ENCODE measurements around the gene ADCY9.

DNA sequence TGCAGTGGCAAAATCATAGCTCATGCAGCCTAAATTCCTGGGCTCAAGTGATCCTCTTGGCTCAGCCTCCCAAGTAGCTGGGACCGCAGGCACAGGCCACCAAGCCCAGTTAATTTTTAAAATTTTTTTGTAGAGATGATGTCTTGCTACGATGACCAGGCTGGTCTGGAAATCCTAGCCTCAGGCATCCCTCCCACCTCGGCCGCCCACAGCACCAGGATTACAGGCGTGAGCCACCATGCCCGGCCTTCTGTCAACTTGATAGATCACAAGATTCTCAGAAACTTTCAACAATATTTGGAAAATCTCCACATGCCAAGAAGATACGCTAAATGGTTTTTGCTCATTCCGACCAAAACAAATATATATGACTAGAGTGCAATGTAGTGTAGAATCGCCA is 111.0 kb downstream of the ADCY9 start:
- TF ChIP-seq, protein P1, sequence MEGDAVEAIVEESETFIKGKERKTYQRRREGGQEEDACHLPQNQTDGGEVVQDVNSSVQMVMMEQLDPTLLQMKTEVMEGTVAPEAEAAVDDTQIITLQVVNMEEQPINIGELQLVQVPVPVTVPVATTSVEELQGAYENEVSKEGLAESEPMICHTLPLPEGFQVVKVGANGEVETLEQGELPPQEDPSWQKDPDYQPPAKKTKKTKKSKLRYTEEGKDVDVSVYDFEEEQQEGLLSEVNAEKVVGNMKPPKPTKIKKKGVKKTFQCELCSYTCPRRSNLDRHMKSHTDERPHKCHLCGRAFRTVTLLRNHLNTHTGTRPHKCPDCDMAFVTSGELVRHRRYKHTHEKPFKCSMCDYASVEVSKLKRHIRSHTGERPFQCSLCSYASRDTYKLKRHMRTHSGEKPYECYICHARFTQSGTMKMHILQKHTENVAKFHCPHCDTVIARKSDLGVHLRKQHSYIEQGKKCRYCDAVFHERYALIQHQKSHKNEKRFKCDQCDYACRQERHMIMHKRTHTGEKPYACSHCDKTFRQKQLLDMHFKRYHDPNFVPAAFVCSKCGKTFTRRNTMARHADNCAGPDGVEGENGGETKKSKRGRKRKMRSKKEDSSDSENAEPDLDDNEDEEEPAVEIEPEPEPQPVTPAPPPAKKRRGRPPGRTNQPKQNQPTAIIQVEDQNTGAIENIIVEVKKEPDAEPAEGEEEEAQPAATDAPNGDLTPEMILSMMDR (IDR thresholded peaks at IDR 0.05; ENCODE audit: insufficient read depth, low read depth, low read length): no peak
- no peak for TF ChIP-seq EZH2 (IDR thresholded peaks at IDR 0.05; ENCODE audit: insufficient read depth, low read length)

Data from astrocyte (in vitro differentiated cells and primary cell).